NCI-H1694 (cell line): ENCODE measurements around the gene CMTR1.

ENCODE experiments used
- DNase-seq: peaks from one replicate; lab custom pipeline; 2025; lab: John Stamatoyannopoulos, UW

Gene CMTR1

GRCh38 chr6:37514321-37514771 lies 81.3 kb downstream of the CMTR1 start:
- DNase-seq: no peak

DNA sequence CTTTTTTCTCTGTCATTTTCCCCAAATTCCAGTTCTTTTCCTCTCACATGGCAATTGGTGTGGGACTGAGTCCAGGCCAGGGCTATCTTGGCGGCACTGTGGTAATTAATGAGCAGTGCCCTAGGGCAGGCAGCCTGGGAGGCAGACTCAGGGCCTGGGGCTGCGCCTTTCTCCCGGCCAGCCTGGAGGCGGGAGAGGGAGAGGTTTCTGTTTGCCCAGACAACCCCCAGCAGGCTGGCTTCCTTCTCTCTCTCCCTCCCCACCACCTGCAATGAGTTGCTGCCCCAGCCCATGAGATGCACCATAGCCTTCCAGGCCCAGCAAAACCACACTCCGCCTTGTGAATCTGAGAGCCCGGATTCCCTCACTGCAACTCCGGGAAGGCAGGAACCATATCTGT lies 81.8 kb downstream of the CMTR1 start:
- no peak for DNase-seq

GRCh38 chr6:37515712-37516075 lies 82.7 kb downstream of the CMTR1 start:
- DNase-seq: no peak

DNA sequence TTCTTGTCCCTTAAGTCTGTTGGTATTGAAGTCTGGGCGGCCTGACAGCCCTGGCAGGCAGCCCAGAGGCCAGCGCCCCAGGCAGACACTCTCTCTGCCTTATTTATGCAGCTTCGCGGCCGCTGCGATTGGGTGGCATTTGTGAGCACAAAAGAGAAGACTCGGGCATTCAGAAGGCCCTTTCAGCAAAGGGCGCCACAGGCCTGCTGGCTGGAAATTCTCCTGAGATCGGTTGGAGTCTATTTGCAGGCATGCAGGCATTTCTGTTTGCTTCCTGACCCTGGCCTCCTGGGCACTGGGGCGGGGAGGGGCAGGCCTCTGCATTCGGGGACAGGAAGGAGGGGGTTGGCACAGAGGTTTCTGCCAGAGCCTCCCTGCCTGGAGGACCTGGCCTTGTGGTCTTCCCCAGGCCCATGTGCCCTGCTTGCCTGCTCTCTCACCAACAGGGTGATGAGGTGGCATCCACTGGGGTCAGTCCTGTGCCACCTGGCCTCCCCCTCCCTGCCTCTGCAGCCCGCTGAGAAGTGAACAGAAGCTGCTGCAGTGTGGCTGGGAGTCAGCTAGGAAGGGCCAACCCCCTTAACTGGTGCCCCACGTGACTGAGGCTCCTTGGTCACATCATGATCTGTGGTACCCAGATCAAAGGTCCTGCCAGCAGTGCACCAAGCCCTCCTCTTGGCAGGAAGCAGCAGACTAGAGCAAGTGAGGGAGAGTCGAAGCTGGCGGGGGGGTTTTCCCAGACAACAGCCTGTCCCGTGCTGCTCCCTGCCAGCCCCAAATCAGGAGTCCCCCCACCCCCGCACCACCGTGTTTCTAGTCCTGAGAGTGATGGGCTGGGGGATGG lies 83.3 kb downstream of the CMTR1 start:
- peak; percentile 78 for DNase-seq

DNA sequence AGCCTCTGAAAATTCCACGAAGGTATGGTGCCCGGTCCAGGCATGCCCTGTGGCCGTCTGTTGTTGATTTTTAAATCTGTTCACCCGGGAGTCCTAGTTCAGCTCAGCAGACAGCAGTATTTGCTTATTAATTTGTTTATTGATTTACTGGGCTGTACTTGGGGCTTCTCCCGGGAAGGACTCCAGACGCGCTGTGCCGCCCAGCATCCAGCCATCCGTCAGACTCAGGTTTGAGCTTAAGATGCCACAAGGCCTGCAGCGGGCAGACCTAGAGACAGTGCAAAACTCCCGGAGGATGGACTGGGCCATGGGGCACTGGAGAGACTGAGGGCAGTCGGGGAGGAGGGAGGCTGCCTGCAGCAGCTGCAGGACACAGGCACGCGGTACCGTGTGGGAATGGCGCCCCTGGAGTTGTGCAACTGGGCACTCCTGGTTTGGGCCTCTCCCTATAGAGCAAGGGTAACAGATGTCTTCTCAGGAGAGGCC lies 83.9 kb downstream of the CMTR1 start:
- DNase-seq: no peak

DNA sequence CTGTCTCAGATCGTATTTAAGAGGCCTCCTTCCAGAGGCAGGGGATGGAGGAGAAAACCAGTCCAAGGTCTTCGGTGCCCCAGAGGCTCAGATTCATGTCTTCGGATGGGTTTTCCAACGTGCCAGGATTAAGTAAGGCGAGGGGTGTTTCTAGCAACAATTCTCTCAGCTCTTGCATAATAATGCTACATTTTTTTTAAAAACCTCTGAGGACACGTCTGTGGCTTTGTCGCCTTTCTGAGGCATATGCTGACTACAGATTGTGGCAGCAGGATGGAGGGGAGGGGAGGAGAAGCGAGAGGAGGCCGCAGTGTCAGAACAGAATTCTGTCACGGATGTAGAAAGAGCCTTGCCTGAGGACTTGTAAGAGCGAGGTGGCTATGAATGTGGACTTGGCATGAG lies 84.4 kb downstream of the CMTR1 start:
- DNase-seq: peak; percentile 89

DNA sequence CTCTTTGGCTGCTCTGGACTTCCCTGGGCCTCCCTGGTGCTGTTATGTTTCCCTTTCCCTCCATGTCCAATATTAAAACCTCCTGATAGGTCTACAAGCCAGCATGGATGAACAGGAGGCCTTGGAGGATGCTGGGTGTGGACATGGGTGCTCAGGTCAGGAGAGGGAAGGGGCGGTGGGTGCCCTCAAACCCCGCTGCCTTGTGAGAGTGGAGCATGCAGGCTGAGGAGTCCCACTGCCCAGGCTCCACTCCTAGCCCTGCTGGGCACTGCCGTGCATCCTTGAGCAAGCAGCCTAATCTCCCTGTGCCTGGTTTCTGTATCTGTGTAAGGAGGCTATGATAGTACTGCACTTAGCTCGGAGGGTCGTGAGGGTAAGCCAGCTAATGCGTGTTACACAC lies 85.1 kb downstream of the CMTR1 start:
- no peak for DNase-seq

- DNase-seq: no peak
Measured at GRCh38 chr6:37519461-37519860, 86.4 kb downstream of the CMTR1 start.

GRCh38 chr6:37520926-37521325 lies 87.9 kb downstream of the CMTR1 start:
- DNase-seq: no peak

GRCh38 chr6:37521674-37522073 lies 88.7 kb downstream of the CMTR1 start:
- no peak for DNase-seq

DNA sequence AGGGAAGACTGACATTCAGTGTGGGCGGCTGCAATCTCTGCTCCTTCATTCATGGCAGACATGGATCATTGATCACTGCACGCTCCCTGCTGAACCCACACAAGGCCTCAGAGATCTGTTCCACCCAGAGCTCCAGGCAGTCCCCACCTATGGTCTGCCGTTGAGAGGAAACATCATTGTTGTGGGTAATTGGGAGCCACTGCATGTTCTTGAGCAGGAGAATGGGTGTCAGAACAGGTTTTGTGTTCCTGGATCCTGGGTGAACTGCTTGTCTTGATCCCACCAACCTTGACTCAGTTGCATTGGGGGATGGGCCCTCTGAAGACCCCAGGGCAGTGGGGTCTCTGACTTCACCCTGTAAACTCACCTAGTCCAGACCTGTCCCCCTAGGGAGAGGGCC lies 89.8 kb downstream of the CMTR1 start:
- no peak for DNase-seq

GRCh38 chr6:37523412-37523811 lies 90.4 kb downstream of the CMTR1 start:
- no peak for DNase-seq

DNA sequence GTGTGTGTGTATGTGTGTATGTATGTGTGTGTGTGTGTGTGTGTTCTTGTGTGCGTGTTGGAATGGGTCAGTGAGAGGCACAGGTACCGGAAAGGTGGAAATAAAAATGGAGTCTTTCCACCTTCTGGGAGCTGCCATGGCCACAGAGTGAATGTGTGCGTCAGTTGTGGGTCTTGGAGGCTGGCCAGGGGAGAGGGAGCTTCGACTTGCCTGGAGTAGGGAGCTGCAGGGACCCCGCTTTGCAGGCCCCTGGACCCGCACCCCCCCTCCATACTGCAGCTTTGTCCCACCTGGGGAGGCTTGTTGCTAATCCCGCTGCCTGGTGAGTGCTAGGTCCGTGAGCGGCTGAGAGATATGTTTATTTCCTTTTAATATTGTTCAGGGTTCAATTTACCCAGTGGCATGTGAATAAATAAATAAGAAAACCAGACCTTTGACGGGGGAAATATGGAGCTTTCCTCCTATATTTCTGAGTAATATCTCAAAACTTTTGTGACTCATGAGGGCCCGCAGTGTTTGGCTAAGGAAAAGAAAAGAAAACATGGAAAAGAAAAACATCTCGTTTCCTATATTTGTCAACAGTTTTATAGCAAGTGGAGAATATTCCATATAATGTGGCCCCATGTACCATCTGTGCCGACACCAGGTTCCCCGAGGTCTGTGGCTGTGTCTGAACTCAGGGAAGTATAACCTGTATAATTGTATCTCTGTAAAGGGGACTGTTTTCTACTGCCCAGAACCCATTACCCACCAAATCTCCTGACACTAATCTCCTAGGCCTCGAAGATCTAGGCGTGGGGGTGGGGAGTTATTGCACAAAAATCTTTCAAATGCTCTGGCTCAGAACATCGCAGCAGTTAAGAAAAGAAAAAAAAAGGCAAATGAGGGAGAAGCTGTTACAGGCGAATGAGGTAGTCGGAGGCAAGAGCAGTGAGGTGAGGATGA lies 91.3 kb downstream of the CMTR1 start:
- peak; percentile 45 for DNase-seq

GRCh38 chr6:37524970-37525318 lies 91.9 kb downstream of the CMTR1 start:
- DNase-seq: no peak

- peak; percentile 82 for DNase-seq
Measured at GRCh38 chr6:37525460-37526357, 92.7 kb downstream of the CMTR1 start.

DNA sequence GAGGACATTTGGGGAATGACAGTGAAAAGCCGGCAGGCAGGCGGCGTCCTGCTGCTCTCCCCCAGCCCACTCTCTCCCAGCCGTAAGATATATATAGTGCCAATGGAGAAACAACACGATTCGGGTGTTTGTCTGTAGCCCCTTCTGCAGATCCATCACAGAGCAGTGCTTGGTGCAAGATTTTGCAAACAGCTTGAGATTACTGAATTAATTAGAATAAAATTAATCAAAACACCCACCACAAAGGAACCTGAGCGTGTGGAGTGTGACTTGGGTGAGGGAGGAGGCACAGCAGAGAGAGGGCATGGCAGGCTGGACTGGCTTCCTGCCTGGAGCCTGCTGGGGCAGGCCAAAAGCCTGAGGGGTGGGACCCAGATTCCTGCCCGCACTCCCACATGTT lies 95.5 kb downstream of the CMTR1 start:
- peak; percentile 45 for DNase-seq

- DNase-seq: no peak
Measured at GRCh38 chr6:37530297-37530696, 97.3 kb downstream of the CMTR1 start.

GRCh38 chr6:37531026-37531425 lies 98.0 kb downstream of the CMTR1 start:
- no peak for DNase-seq
